Fibroblast of peridontal ligament (primary cell): Measurements from ENCODE around the gene SLC35F4.

Source experiments
- DNase-seq: peaks from one replicate; pipeline ENCODE4 v3.0.0-alpha.2; 2010; ENCODE audit errors: extremely low read depth

Gene SLC35F4

GRCh38 chr14:57848353-57848752, 17.5 kb downstream of the SLC35F4 start:
- DNase-seq: peak; percentile 85

GRCh38 chr14:57847706-57848105, 18.2 kb downstream of the SLC35F4 start:
- DNase-seq: peak; percentile 18

- DNase-seq: peak; percentile 97
Observed at GRCh38 chr14:57847096-57847495, 18.8 kb downstream of the SLC35F4 start.

GRCh38 chr14:57846596-57846995, 19.3 kb downstream of the SLC35F4 start:
- DNase-seq: peak; percentile 85

- DNase-seq: peak; percentile 95
Observed at GRCh38 chr14:57845802-57846531, 19.9 kb downstream of the SLC35F4 start.

- peak; percentile 53 for DNase-seq
Observed at GRCh38 chr14:57845316-57845715, 20.6 kb downstream of the SLC35F4 start.

GRCh38 chr14:57837267-57837666, 28.6 kb downstream of the SLC35F4 start:
- DNase-seq: no peak

- DNase-seq: peak; percentile 17
Observed at GRCh38 chr14:57835766-57836165, 30.1 kb downstream of the SLC35F4 start.

- no peak for DNase-seq
Observed at GRCh38 chr14:57834961-57835360, 30.9 kb downstream of the SLC35F4 start.

- DNase-seq: peak; percentile 10
Observed at GRCh38 chr14:57834001-57834598, 31.8 kb downstream of the SLC35F4 start.

GRCh38 chr14:57833323-57833722, 32.6 kb downstream of the SLC35F4 start:
- peak; percentile 98 for DNase-seq

- DNase-seq: no peak
Observed at GRCh38 chr14:57831981-57832380, 33.9 kb downstream of the SLC35F4 start.

- DNase-seq: peak; percentile 21
Observed at GRCh38 chr14:57828713-57829112, 37.2 kb downstream of the SLC35F4 start.

- no peak for DNase-seq
Observed at GRCh38 chr14:57823015-57823660, 42.8 kb downstream of the SLC35F4 start.

GRCh38 chr14:57822081-57822480, 43.8 kb downstream of the SLC35F4 start:
- DNase-seq: no peak

GRCh38 chr14:57820581-57820980, 45.3 kb downstream of the SLC35F4 start:
- DNase-seq: no peak

GRCh38 chr14:57818511-57818910, 47.4 kb downstream of the SLC35F4 start:
- no peak for DNase-seq

- peak; percentile 18 for DNase-seq
Observed at GRCh38 chr14:57816568-57817284, 49.2 kb downstream of the SLC35F4 start.

GRCh38 chr14:57814726-57815125, 51.2 kb downstream of the SLC35F4 start:
- peak; percentile 43 for DNase-seq

GRCh38 chr14:57812741-57813140, 53.2 kb downstream of the SLC35F4 start:
- no peak for DNase-seq

GRCh38 chr14:57811998-57812546, 53.8 kb downstream of the SLC35F4 start:
- no peak for DNase-seq

- DNase-seq: no peak
Observed at GRCh38 chr14:57809808-57810207, 56.1 kb downstream of the SLC35F4 start.
